Measurements from ENCODE around the gene FGF14.
"Not testable (repeated sequence)": the region's sequence is repeated elsewhere in the genome, so short reads cannot be mapped to it uniquely, and the experiment has no call there.

The FGF14 gene

GRCh38 chr13:102131246-102131645 is 270.6 kb downstream of the FGF14 start:
- Histone ChIP-seq H3K4me1 (ENCODE audit: control insufficient read depth in 1 of 2, insufficient read depth in 2 of 2, low read length in 2 of 2) (no peaks in the 10 kb centered on the region), H3K36me3 (ENCODE audit: control insufficient read depth in 1 of 2, insufficient read depth in 2 of 2, low read length in 2 of 2) (no peaks in the 10 kb centered on the region), H3K9me3 (ENCODE audit: control insufficient read depth in 1 of 2, low read length in 2 of 2) (no peaks in the 10 kb centered on the region), H3K4me3 (ENCODE audit: low read depth in 1 of 2, low read length in 2 of 2) (no peak overlapping the region), H3K27me3 (ENCODE audit: control insufficient read depth in 1 of 2, insufficient read depth in 2 of 2, low read length in 2 of 2) (no peaks in the 10 kb centered on the region), H3K9ac (ENCODE audit: low read depth in 1 of 2, low read length in 2 of 2) (no peak overlapping the region), H3K27ac (ENCODE audit: low read depth, low read length) (no peak overlapping the region)

DNA sequence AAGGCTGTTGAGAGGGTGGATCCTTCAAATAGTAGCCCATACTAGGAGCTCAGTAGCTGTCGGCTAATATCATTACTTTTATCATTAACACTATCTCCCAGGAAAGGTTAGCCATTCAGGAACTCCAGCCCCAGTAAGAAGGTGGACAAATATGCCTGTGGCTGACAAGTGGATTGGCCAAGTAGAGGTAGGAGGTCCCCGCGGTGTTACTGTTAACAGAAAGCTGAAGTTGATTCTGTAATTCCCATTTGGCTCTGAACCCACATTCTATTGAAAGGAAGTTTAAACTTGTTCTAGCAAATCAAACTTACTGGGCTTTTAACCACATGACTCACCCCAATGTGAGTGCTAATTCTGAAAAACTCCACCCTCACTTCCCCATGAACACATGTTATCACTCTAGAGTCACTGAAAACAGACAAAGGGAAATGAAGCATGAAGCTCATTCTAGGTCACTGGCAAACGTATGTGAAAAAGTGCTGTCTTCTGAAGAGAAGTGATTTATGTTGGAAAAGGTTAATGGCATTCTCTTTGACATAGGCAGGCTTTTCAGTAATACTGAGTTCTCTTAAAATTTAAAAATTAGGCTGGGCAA is 273.5 kb downstream of the FGF14 start:
- H3K36me3 ChIP-seq (ENCODE audit: control insufficient read depth in 1 of 2, insufficient read depth in 2 of 2, low read length in 2 of 2), result no peaks in the 10 kb centered on the region
- no peaks in the 10 kb centered on the region for H3K4me1 ChIP-seq (ENCODE audit: control insufficient read depth in 1 of 2, insufficient read depth in 2 of 2, low read length in 2 of 2)
- no peak overlapping the region for H3K27ac ChIP-seq (ENCODE audit: low read depth, low read length)
- no peaks in the 10 kb centered on the region for H3K9me3 ChIP-seq (ENCODE audit: control insufficient read depth in 1 of 2, low read length in 2 of 2)
- H3K27me3 ChIP-seq (ENCODE audit: control insufficient read depth in 1 of 2, insufficient read depth in 2 of 2, low read length in 2 of 2), result no peaks in the 10 kb centered on the region
- H3K4me3 ChIP-seq (ENCODE audit: low read depth in 1 of 2, low read length in 2 of 2), result no peak overlapping the region
- H3K9ac ChIP-seq (ENCODE audit: low read depth in 1 of 2, low read length in 2 of 2), result no peak overlapping the region

DNA sequence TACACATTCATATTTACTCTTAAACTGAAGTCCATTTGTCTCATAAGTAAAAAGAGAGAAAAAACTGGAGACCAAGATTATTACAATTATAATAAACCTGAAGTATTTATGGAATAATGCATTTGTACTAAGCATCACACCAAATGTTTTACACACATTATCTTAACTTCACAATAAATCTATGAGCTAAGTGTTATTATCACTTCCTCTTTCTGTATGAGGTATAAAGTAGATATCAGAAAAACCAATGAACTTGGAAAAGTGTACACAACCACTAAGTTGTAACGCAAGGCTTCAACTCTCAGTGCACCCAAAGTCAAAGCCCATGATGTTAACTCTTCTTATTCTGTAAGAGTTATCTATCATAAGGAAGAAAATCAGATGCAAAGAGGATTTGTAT is 274.7 kb downstream of the FGF14 start:
- Histone ChIP-seq H3K4me3 (ENCODE audit: low read depth in 1 of 2, low read length in 2 of 2) (no peak overlapping the region), H3K9me3 (ENCODE audit: control insufficient read depth in 1 of 2, low read length in 2 of 2) (no peaks in the 10 kb centered on the region), H3K27me3 (ENCODE audit: control insufficient read depth in 1 of 2, insufficient read depth in 2 of 2, low read length in 2 of 2) (no peaks in the 10 kb centered on the region), H3K36me3 (ENCODE audit: control insufficient read depth in 1 of 2, insufficient read depth in 2 of 2, low read length in 2 of 2) (no peaks in the 10 kb centered on the region), H3K4me1 (ENCODE audit: control insufficient read depth in 1 of 2, insufficient read depth in 2 of 2, low read length in 2 of 2) (no peaks in the 10 kb centered on the region), H3K27ac (ENCODE audit: low read depth, low read length) (no peak overlapping the region), H3K9ac (ENCODE audit: low read depth in 1 of 2, low read length in 2 of 2) (no peak overlapping the region)

DNA sequence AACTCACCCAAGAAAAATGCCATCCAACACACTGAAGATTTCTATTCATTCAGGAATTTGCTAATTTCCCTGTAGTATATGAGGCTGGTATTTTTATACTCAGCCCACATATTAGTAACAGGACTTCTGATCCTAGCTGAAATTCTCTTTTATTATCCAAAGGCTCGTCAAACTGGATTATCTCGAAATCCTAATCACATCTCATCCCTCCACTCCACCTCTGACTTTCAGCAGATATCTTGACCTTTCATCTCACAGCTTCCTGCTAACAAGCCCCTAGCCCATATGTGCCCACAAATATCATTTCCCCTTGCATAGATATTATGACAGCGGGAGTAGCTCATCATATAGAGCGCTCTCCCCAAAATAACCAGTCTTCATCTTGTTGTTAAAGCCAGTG is 279.7 kb downstream of the FGF14 start:
- Histone ChIP-seq H3K4me3 (ENCODE audit: low read depth in 1 of 2, low read length in 2 of 2) (no peak overlapping the region), H3K27ac (ENCODE audit: low read depth, low read length) (no peak overlapping the region), H3K36me3 (ENCODE audit: control insufficient read depth in 1 of 2, insufficient read depth in 2 of 2, low read length in 2 of 2) (no peaks in the 10 kb centered on the region), H3K27me3 (ENCODE audit: control insufficient read depth in 1 of 2, insufficient read depth in 2 of 2, low read length in 2 of 2) (no peaks in the 10 kb centered on the region), H3K9me3 (ENCODE audit: control insufficient read depth in 1 of 2, low read length in 2 of 2) (no peaks in the 10 kb centered on the region), H3K9ac (ENCODE audit: low read depth in 1 of 2, low read length in 2 of 2) (no peak overlapping the region), H3K4me1 (ENCODE audit: control insufficient read depth in 1 of 2, insufficient read depth in 2 of 2, low read length in 2 of 2) (no peaks in the 10 kb centered on the region)

GRCh38 chr13:102117175-102117831 is 284.5 kb downstream of the FGF14 start:
- Histone ChIP-seq H3K9ac (ENCODE audit: low read depth in 1 of 2, low read length in 2 of 2) (no peak overlapping the region), H3K27me3 (ENCODE audit: control insufficient read depth in 1 of 2, insufficient read depth in 2 of 2, low read length in 2 of 2) (no peaks in the 10 kb centered on the region), H3K4me1 (ENCODE audit: control insufficient read depth in 1 of 2, insufficient read depth in 2 of 2, low read length in 2 of 2) (no peaks in the 10 kb centered on the region), H3K36me3 (ENCODE audit: control insufficient read depth in 1 of 2, insufficient read depth in 2 of 2, low read length in 2 of 2) (no peaks in the 10 kb centered on the region), H3K4me3 (ENCODE audit: low read depth in 1 of 2, low read length in 2 of 2) (no peak overlapping the region), H3K9me3 (ENCODE audit: control insufficient read depth in 1 of 2, low read length in 2 of 2) (no peaks in the 10 kb centered on the region), H3K27ac (ENCODE audit: low read depth, low read length) (no peak overlapping the region)

- Histone ChIP-seq H3K9ac (ENCODE audit: low read depth in 1 of 2, low read length in 2 of 2) (no peak overlapping the region), H3K27me3 (ENCODE audit: control insufficient read depth in 1 of 2, insufficient read depth in 2 of 2, low read length in 2 of 2) (no peaks in the 10 kb centered on the region), H3K4me3 (ENCODE audit: low read depth in 1 of 2, low read length in 2 of 2) (no peak overlapping the region), H3K4me1 (ENCODE audit: control insufficient read depth in 1 of 2, insufficient read depth in 2 of 2, low read length in 2 of 2) (no peaks in the 10 kb centered on the region), H3K36me3 (ENCODE audit: control insufficient read depth in 1 of 2, insufficient read depth in 2 of 2, low read length in 2 of 2) (no peaks in the 10 kb centered on the region), H3K9me3 (ENCODE audit: control insufficient read depth in 1 of 2, low read length in 2 of 2) (no peaks in the 10 kb centered on the region), H3K27ac (ENCODE audit: low read depth, low read length) (no peak overlapping the region)
These were observed 298.4 kb downstream of the FGF14 start for GRCh38 chr13:102103469-102103868.

- Histone ChIP-seq H3K4me3 (ENCODE audit: low read depth in 1 of 2, low read length in 2 of 2) (no peak overlapping the region), H3K9ac (ENCODE audit: low read depth in 1 of 2, low read length in 2 of 2) (no peak overlapping the region), H3K36me3 (ENCODE audit: control insufficient read depth in 1 of 2, insufficient read depth in 2 of 2, low read length in 2 of 2) (no peaks in the 10 kb centered on the region), H3K27me3 (ENCODE audit: control insufficient read depth in 1 of 2, insufficient read depth in 2 of 2, low read length in 2 of 2) (no peaks in the 10 kb centered on the region), H3K27ac (ENCODE audit: low read depth, low read length) (no peak overlapping the region), H3K9me3 (ENCODE audit: control insufficient read depth in 1 of 2, low read length in 2 of 2) (no peaks in the 10 kb centered on the region), H3K4me1 (ENCODE audit: control insufficient read depth in 1 of 2, insufficient read depth in 2 of 2, low read length in 2 of 2) (no peaks in the 10 kb centered on the region)
These were observed 301.6 kb downstream of the FGF14 start for GRCh38 chr13:102100234-102100633.

- H3K36me3 ChIP-seq (ENCODE audit: control insufficient read depth in 1 of 2, insufficient read depth in 2 of 2, low read length in 2 of 2), result no peaks in the 10 kb centered on the region
- H3K27me3 ChIP-seq (ENCODE audit: control insufficient read depth in 1 of 2, insufficient read depth in 2 of 2, low read length in 2 of 2), result no peaks in the 10 kb centered on the region
- no peaks in the 10 kb centered on the region for H3K9me3 ChIP-seq (ENCODE audit: control insufficient read depth in 1 of 2, low read length in 2 of 2)
- H3K9ac ChIP-seq (ENCODE audit: low read depth in 1 of 2, low read length in 2 of 2), result no peak overlapping the region
- no peaks in the 10 kb centered on the region for H3K4me1 ChIP-seq (ENCODE audit: control insufficient read depth in 1 of 2, insufficient read depth in 2 of 2, low read length in 2 of 2)
- no peak overlapping the region for H3K27ac ChIP-seq (ENCODE audit: low read depth, low read length)
- H3K4me3 ChIP-seq (ENCODE audit: low read depth in 1 of 2, low read length in 2 of 2), result no peak overlapping the region
These were observed 304.1 kb downstream of the FGF14 start for GRCh38 chr13:102097708-102098107.

- not testable (repeated sequence) for H3K4me3 ChIP-seq (ENCODE audit: low read depth in 1 of 2, low read length in 2 of 2); H3K9ac ChIP-seq (ENCODE audit: low read depth in 1 of 2, low read length in 2 of 2); H3K9me3 ChIP-seq (ENCODE audit: control insufficient read depth in 1 of 2, low read length in 2 of 2); H3K4me1 ChIP-seq (ENCODE audit: control insufficient read depth in 1 of 2, insufficient read depth in 2 of 2, low read length in 2 of 2); H3K27ac ChIP-seq (ENCODE audit: low read depth, low read length); H3K36me3 ChIP-seq (ENCODE audit: control insufficient read depth in 1 of 2, insufficient read depth in 2 of 2, low read length in 2 of 2); H3K27me3 ChIP-seq (ENCODE audit: control insufficient read depth in 1 of 2, insufficient read depth in 2 of 2, low read length in 2 of 2)
These were observed 308.6 kb downstream of the FGF14 start for GRCh38 chr13:102093288-102093687.

DNA sequence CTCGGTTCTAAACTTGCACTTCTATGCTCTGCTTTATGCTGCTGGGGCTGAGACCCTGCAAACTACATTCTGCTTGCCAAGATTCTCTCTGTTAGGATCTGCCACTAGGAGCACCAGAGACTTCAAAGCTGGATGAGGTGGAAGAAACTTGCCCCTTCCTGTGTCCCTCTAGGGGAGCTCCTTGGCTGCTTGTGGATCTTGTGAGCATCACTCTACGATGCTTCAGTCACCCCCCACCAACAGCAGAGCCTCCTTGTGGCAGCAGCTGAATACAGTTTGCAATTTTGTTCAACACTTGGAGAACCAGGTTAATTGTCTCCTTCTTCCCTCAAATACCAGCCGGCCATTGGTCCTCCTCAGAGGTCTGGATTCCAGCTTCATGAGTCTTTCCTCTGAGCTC is 310.6 kb downstream of the FGF14 start:
- H3K4me1 ChIP-seq (ENCODE audit: control insufficient read depth in 1 of 2, insufficient read depth in 2 of 2, low read length in 2 of 2), result no peaks in the 10 kb centered on the region
- H3K27me3 ChIP-seq (ENCODE audit: control insufficient read depth in 1 of 2, insufficient read depth in 2 of 2, low read length in 2 of 2), result no peaks in the 10 kb centered on the region
- H3K9me3 ChIP-seq (ENCODE audit: control insufficient read depth in 1 of 2, low read length in 2 of 2), result no peaks in the 10 kb centered on the region
- no peak overlapping the region for H3K9ac ChIP-seq (ENCODE audit: low read depth in 1 of 2, low read length in 2 of 2)
- no peak overlapping the region for H3K4me3 ChIP-seq (ENCODE audit: low read depth in 1 of 2, low read length in 2 of 2)
- no peaks in the 10 kb centered on the region for H3K36me3 ChIP-seq (ENCODE audit: control insufficient read depth in 1 of 2, insufficient read depth in 2 of 2, low read length in 2 of 2)
- no peak overlapping the region for H3K27ac ChIP-seq (ENCODE audit: low read depth, low read length)
